HepG2 (cell line): ENCODE measurements around the gene SLC13A5. TPM values are rescaled to one million over a fixed set of nuclear protein-coding genes. Genes with fewer than 3 reads are reported as not detected.

ENCODE experiments used
- BRD4 ChIP-seq: sonication (generic); formaldehyde crosslinking; IDR thresholded peaks from 2 replicates; pipeline ENCODE4 v1.4.0; 2020; ENCODE audit warnings: missing genetic modification reagents
- CEBPG ChIP-seq: IDR thresholded peaks from 2 replicates; pipeline ENCODE4 v1.6.1; 2016
- FLYWCH1 ChIP-seq: sonication (generic); formaldehyde crosslinking; IDR thresholded peaks from 2 replicates; pipeline ENCODE4 v1.8.1; 2023; ENCODE audit warnings: mild to moderate bottlenecking, missing genetic modification reagents
- GABPB1 ChIP-seq: IDR thresholded peaks from 2 replicates; pipeline ENCODE4 v1.6.1; 2016; ENCODE audit warnings: mild to moderate bottlenecking, missing genetic modification reagents, moderate library complexity, missing compliant biosample characterization
- MEIS2 ChIP-seq: sonication (generic); formaldehyde crosslinking; IDR thresholded peaks from 2 replicates; pipeline ENCODE4 v1.9.0; 2021; ENCODE audit warnings: mild to moderate bottlenecking, missing genetic modification reagents
- MYC ChIP-seq: sonication (generic); formaldehyde crosslinking; IDR thresholded peaks from 2 replicates; pipeline ENCODE4 v1.9.0; 2021; ENCODE audit warnings: missing genetic modification reagents, borderline replicate concordance
- SMAD1 ChIP-seq: sonication (generic); formaldehyde crosslinking; IDR thresholded peaks from 2 replicates; pipeline ENCODE4 v1.4.0; 2020; ENCODE audit warnings: missing genetic modification reagents, low read depth, mild to moderate bottlenecking, borderline replicate concordance
- YY1 ChIP-seq: IDR thresholded peaks from 2 replicates; pipeline ENCODE4 v1.6.1; 2011; ENCODE audit warnings: low read length, low read depth, moderate library complexity, mild to moderate bottlenecking; ENCODE audit not compliant: insufficient read depth, insufficient replicate concordance
- ZFX ChIP-seq: sonication (generic); formaldehyde crosslinking; IDR thresholded peaks from 2 replicates; pipeline ENCODE4 v1.4.0; 2020; ENCODE audit warnings: mild to moderate bottlenecking, low read depth, missing genetic modification reagents, moderate library complexity
- ZFYVE20 ChIP-seq: sonication (generic); formaldehyde crosslinking; IDR thresholded peaks from 2 replicates; pipeline ENCODE4 v1.8.0; 2023; ENCODE audit warnings: low read depth, mild to moderate bottlenecking, moderate library complexity, missing genetic modification reagents, borderline replicate concordance
- ZNF274 ChIP-seq: sonication (generic); formaldehyde crosslinking; IDR thresholded peaks from 2 replicates; pipeline ENCODE4 v1.5.1; 2020; ENCODE audit warnings: mild to moderate bottlenecking, missing genetic modification reagents
- ZNF407 ChIP-seq: sonication (generic); formaldehyde crosslinking; IDR thresholded peaks from one replicate; pipeline ENCODE4 v1.5.1; 2020; ENCODE audit warnings: mild to moderate bottlenecking, missing genetic modification reagents; ENCODE audit errors: not compliant biosample characterization
- ZNF543 ChIP-seq: sonication (generic); formaldehyde crosslinking; IDR thresholded peaks from 2 replicates; pipeline ENCODE4 v1.4.0; 2020; ENCODE audit warnings: mild to moderate bottlenecking, missing genetic modification reagents
- ZNF570 ChIP-seq: sonication (generic); formaldehyde crosslinking; IDR thresholded peaks from 2 replicates; pipeline ENCODE4 v1.4.0; 2020; ENCODE audit warnings: mild to moderate bottlenecking, missing genetic modification reagents, borderline replicate concordance
- ZNF747 ChIP-seq: sonication (generic); formaldehyde crosslinking; IDR thresholded peaks from 2 replicates; pipeline ENCODE4 v1.8.1; 2023; ENCODE audit warnings: missing genetic modification reagents, mild to moderate bottlenecking, borderline replicate concordance
- ZNF790 ChIP-seq: sonication (generic); formaldehyde crosslinking; IDR thresholded peaks from 2 replicates; pipeline ENCODE4 v1.8.0; 2022; ENCODE audit warnings: missing genetic modification reagents, mild to moderate bottlenecking, borderline replicate concordance
- polyA plus RNA-seq, 8 experiments: library from polyadenylated mRNA; depleted of rRNA in 3 of 8; stranded (reverse) in 7 of 8; unstranded in 1 of 8; fragments of >200 nt; fragmentation: Illumina TruSeq in 4 of 8; extraction: Trizol in 4 of 8; gene quantifications; 2 replicates each; pipeline versions ENCODE4 v1.2.1 to v1.2.3, GENCODE V29; 2011 to 2016; ENCODE audit warnings: low read depth in 4 of 8, missing spikeins in 1 of 8, mixed read lengths in 1 of 8; ENCODE audit not compliant: insufficient read depth in 1 of 8
- total RNA-seq, 5 experiments: library from RNA; depleted of rRNA; stranded (reverse); fragments of >200 nt; fragmentation: Illumina TruSeq; extraction: Trizol; gene quantifications; 2 replicates each; pipeline ENCODE4 v1.2.3, GENCODE V29; 2016; ENCODE audit warnings: low read depth in 1 of 5
- TF ChIP-seq, protein P1 (sequence below): sonication (generic); formaldehyde crosslinking; IDR thresholded peaks from 2 replicates; pipeline ENCODE4 v1.5.0; 2020; ENCODE audit warnings: mild to moderate bottlenecking, missing genetic modification reagents, moderate library complexity
- TF ChIP-seq, protein P2 (sequence below): sonication (generic); formaldehyde crosslinking; IDR thresholded peaks from 2 replicates; pipeline ENCODE4 v1.4.0; 2020; ENCODE audit warnings: missing genetic modification reagents, borderline replicate concordance

The SLC13A5 gene
- total and polyA plus RNA-seq, 2 of the 13 experiments (the other 11 are each of a cell fraction or from before 2014, with no cell fraction given) = 42.8 to 310 TPM

DNA sequence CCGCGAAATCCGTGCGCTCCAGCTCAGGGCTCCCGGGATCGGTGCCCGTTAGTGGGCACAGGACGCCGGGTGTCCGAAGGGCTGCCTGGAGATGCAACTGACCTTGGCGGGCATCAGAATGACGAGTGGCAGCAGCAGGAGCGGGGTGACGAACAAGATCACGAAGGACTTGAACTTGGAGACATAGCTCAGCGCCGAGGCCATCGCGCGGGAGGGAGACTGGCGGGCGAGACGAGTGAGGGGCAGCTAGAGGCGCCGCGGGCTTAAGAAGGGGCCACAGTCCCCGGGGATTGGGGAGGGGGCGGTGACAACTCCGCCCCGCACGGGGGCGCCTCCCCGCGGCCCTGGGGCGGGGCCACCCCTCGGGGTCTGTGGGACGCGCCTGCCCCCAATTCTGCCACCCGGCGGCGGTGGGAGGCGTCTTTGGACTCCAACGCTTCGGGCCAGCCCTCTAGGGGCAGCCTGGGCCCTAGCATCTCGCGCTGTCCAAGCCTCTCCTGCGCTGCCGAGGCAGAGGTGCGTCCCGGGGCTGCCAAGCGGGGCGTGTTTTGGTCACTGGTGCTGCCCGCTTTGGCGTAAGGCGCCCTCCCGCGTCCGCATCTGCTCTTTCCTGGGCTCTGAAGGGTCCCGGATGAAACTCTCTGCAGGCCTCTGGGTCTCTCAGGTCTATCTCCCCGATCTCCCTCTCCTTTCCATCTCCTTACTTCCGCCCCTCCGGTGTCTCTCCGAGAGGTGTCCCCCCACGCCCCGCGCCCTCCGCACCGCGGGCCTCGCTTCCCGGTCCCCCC is at the start of gene SLC13A5 (continued):
- peak; percentile 74 for TF ChIP-seq ZNF407 (CRISPR knock-in tag)
- TF ChIP-seq, protein P1, sequence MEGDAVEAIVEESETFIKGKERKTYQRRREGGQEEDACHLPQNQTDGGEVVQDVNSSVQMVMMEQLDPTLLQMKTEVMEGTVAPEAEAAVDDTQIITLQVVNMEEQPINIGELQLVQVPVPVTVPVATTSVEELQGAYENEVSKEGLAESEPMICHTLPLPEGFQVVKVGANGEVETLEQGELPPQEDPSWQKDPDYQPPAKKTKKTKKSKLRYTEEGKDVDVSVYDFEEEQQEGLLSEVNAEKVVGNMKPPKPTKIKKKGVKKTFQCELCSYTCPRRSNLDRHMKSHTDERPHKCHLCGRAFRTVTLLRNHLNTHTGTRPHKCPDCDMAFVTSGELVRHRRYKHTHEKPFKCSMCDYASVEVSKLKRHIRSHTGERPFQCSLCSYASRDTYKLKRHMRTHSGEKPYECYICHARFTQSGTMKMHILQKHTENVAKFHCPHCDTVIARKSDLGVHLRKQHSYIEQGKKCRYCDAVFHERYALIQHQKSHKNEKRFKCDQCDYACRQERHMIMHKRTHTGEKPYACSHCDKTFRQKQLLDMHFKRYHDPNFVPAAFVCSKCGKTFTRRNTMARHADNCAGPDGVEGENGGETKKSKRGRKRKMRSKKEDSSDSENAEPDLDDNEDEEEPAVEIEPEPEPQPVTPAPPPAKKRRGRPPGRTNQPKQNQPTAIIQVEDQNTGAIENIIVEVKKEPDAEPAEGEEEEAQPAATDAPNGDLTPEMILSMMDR (CRISPR knock-in tag) = peak; percentile 90
- TF ChIP-seq FLYWCH1 (CRISPR knock-in tag) = no peak
- TF ChIP-seq, protein P2, sequence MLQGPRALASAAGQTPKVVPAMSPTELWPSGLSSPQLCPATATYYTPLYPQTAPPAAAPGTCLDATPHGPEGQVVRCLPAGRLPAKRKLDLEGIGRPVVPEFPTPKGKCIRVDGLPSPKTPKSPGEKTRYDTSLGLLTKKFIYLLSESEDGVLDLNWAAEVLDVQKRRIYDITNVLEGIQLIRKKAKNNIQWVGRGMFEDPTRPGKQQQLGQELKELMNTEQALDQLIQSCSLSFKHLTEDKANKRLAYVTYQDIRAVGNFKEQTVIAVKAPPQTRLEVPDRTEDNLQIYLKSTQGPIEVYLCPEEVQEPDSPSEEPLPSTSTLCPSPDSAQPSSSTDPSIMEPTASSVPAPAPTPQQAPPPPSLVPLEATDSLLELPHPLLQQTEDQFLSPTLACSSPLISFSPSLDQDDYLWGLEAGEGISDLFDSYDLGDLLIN (CRISPR knock-in tag) = peak; percentile 89
- TF ChIP-seq ZNF274 (CRISPR knock-in tag) = peak; percentile 55
- peak; percentile 86 for TF ChIP-seq MYC (CRISPR knock-in tag)
- TF ChIP-seq YY1 = peak; percentile 75
- peak; percentile 59; the same call in 1 of the 2 replicates for TF ChIP-seq ZNF570 (CRISPR knock-in tag)
- TF ChIP-seq ZNF747 = peak; percentile 60
- TF ChIP-seq ZFX (CRISPR knock-in tag) = peak; percentile 56
- 0 out of 2 replicates have a peak, but pooled peaks have one; percentile 42 for TF ChIP-seq ZFYVE20 (CRISPR knock-in tag)
- no peak for TF ChIP-seq CEBPG (CRISPR knock-in tag)
- peak; percentile 75 for TF ChIP-seq BRD4
- no peak for TF ChIP-seq ZNF543 (CRISPR knock-in tag)
- peak; percentile 75 for TF ChIP-seq MEIS2 (CRISPR knock-in tag)
- peak; percentile 73 for TF ChIP-seq GABPB1 (CRISPR knock-in tag)
- TF ChIP-seq ZNF790 (CRISPR knock-in tag) = peak; percentile 64; the same call in 1 of the 2 replicates
- TF ChIP-seq SMAD1 (CRISPR knock-in tag) = peak; percentile 71; the same call in 1 of the 2 replicates
